Nephron (organoid): ENCODE data around the gene MDM4.
"Not testable (repeated sequence)": the region's sequence is repeated elsewhere in the genome, so short reads cannot be mapped to it uniquely, and the experiment has no call there.

Source experiments
- H3K27ac Mint-ChIP-seq, 3 experiments: 2 replicates each; pipeline ENCODE4 v1.8.0; 2020; ENCODE audit warnings: mixed read lengths in 3 of 3, mild to moderate bottlenecking in 2 of 3, moderate library complexity in 1 of 3
- H3K27me3 Mint-ChIP-seq: 2 replicates; pipeline ENCODE4 v1.8.0; 2021; ENCODE audit warnings: low read depth, mild to moderate bottlenecking, moderate library complexity, mixed read lengths
- H3K36me3 Mint-ChIP-seq: 2 replicates; pipeline ENCODE4 v1.8.0; 2020; ENCODE audit warnings: low read depth, mixed read lengths
- H3K4me1 Mint-ChIP-seq: 2 replicates; pipeline ENCODE4 v1.8.0; 2020; ENCODE audit warnings: mixed read lengths
- H3K4me3 Mint-ChIP-seq, 3 experiments: 2 replicates each; pipeline ENCODE4 v1.8.0; 2020; ENCODE audit warnings: mild to moderate bottlenecking in 3 of 3, mixed read lengths in 3 of 3, moderate library complexity in 2 of 3
- H3K9me3 Mint-ChIP-seq: 2 replicates; pipeline ENCODE4 v1.8.0; 2020; ENCODE audit warnings: mixed read lengths
- TF ChIP-seq, protein P1 (sequence below), 3 experiments: fragments of 200-600 bp; sonication (generic); IDR thresholded peaks; one replicate each; pipeline ENCODE4 v1.5.0; 2021; ENCODE audit warnings: antibody characterized with exemption in 3 of 3; ENCODE audit not compliant: unreplicated experiment in 3 of 3

The MDM4 gene

DNA sequence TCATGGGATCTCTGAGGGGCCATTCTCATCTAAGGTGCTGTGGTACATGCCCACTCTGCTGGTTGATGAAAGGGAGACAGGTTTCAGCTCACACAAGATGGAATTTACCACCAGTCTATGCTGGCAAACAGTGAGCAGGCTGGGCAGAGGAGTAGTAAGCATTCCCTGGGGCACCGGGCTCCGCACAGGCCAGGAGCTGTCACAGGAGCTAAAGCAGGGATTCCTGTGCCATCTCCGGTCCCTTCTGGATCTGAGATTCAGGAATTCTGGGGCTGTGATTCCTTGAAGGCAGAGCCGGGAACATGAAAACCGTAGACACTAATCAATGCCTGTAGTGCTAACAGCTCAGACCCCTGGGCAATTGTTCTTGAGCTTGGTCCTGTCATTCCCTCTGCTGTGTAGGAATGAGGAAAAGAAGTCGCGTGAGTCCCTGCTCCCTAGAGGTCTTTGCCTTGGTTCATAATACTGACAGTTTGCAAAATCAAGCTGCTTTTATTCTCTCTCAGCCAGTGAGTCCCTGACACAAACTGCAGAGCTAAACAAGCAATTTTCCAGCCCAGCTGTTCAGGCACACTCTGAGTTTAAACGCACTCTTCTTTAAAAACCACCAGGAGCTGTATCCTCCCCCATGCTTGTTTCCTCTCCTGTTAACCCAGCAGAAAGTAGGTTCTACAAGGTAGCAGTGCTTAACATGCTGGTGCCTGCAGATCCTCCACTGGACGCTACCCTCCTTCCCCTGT lies 52.5 kb downstream of the MDM4 start:
- peaks cover 3% of the 10 kb centered on the region for H3K27me3 Mint-ChIP-seq
- TF ChIP-seq, protein P1, sequence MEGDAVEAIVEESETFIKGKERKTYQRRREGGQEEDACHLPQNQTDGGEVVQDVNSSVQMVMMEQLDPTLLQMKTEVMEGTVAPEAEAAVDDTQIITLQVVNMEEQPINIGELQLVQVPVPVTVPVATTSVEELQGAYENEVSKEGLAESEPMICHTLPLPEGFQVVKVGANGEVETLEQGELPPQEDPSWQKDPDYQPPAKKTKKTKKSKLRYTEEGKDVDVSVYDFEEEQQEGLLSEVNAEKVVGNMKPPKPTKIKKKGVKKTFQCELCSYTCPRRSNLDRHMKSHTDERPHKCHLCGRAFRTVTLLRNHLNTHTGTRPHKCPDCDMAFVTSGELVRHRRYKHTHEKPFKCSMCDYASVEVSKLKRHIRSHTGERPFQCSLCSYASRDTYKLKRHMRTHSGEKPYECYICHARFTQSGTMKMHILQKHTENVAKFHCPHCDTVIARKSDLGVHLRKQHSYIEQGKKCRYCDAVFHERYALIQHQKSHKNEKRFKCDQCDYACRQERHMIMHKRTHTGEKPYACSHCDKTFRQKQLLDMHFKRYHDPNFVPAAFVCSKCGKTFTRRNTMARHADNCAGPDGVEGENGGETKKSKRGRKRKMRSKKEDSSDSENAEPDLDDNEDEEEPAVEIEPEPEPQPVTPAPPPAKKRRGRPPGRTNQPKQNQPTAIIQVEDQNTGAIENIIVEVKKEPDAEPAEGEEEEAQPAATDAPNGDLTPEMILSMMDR (IDR thresholded peaks at IDR 0.05; ENCODE audit: unreplicated experiment in 3 of 3): no peak

GRCh38 chr1:204569478-204569877 lies 53.3 kb downstream of the MDM4 start:
- no peaks in the 10 kb centered on the region for H3K9me3 Mint-ChIP-seq
- H3K27ac Mint-ChIP-seq: peak overlapping the region; percentile 9 to 36 (median 24)
- no peaks in the 10 kb centered on the region for H3K36me3 Mint-ChIP-seq
- peaks cover 26% of the 10 kb centered on the region for H3K4me1 Mint-ChIP-seq
- peaks cover 3% of the 10 kb centered on the region for H3K27me3 Mint-ChIP-seq
- TF ChIP-seq, protein P1 (IDR thresholded peaks at IDR 0.05; ENCODE audit: unreplicated experiment in 3 of 3): no peak
- no peak overlapping the region for H3K4me3 Mint-ChIP-seq

More for the DNA sequence above, 52.5 kb downstream of the MDM4 start:
- H3K36me3 Mint-ChIP-seq: no peaks in the 10 kb centered on the region
- peak overlapping the region; percentile 9 to 36 (median 24) for H3K27ac Mint-ChIP-seq
- H3K4me3 Mint-ChIP-seq: no peak overlapping the region
- peaks cover 21% of the 10 kb centered on the region for H3K4me1 Mint-ChIP-seq
- no peaks in the 10 kb centered on the region for H3K9me3 Mint-ChIP-seq

- not testable (repeated sequence) for H3K36me3 Mint-ChIP-seq, H3K27me3 Mint-ChIP-seq, H3K27ac Mint-ChIP-seq, H3K4me3 Mint-ChIP-seq, H3K9me3 Mint-ChIP-seq
- H3K4me1 Mint-ChIP-seq: peaks cover 32% of the 10 kb centered on the region
These were observed 53.8 kb downstream of the MDM4 start for GRCh38 chr1:204570021-204570420.

DNA sequence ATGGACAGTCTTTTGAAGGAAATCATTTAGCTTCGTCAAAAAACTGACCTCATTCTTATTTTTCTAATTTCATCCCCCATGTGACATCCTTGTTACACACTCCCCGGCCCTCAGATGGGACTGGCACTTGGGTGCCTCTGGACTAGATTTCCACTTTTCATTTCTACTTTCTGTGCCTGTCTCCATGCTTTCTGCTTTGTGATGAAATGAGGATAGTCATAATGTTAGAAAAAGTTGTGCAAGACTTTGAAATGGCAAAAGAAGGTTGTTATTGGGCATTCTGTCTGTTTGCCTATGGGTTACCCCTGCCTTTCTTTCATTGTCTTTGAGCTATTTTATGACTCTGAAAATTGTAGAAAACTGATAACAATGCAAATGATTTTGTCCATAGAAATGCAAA lies 54.9 kb downstream of the MDM4 start:
- TF ChIP-seq, protein P1 (IDR thresholded peaks at IDR 0.05; ENCODE audit: unreplicated experiment in 3 of 3): no peak
- Mint-ChIP-seq H3K4me1 (peaks cover 36% of the 10 kb centered on the region), H3K9me3 (no peaks in the 10 kb centered on the region), H3K36me3 (no peaks in the 10 kb centered on the region), H3K4me3 (no peak overlapping the region), H3K27ac (no peak overlapping the region), H3K27me3 (peaks cover 15% of the 10 kb centered on the region)

DNA sequence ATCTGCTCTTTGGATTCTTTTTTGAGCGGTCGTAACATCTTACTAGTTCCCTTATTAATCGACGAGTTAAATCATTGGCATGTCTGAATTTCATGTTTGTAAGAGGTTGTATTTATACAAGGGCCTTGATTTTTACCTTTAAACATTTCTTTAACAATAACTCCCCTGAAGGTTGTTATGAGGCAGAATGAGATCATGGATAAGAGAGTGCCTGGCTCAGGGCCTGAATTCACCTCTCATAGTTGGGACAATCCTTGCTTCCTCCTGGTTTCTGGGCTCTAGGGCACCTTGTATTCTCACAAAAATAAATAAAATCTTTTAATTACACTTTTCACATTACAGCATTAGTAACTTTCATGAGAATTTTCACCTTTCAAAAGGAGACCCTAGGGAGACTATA lies 55.4 kb downstream of the MDM4 start:
- no peaks in the 10 kb centered on the region for H3K9me3 Mint-ChIP-seq
- H3K36me3 Mint-ChIP-seq: no peaks in the 10 kb centered on the region
- TF ChIP-seq, protein P1 (IDR thresholded peaks at IDR 0.05; ENCODE audit: unreplicated experiment in 3 of 3): no peak
- H3K27ac Mint-ChIP-seq: no peak overlapping the region
- H3K4me1 Mint-ChIP-seq: peaks cover 35% of the 10 kb centered on the region
- H3K4me3 Mint-ChIP-seq: no peak overlapping the region
- peaks cover 17% of the 10 kb centered on the region for H3K27me3 Mint-ChIP-seq

DNA sequence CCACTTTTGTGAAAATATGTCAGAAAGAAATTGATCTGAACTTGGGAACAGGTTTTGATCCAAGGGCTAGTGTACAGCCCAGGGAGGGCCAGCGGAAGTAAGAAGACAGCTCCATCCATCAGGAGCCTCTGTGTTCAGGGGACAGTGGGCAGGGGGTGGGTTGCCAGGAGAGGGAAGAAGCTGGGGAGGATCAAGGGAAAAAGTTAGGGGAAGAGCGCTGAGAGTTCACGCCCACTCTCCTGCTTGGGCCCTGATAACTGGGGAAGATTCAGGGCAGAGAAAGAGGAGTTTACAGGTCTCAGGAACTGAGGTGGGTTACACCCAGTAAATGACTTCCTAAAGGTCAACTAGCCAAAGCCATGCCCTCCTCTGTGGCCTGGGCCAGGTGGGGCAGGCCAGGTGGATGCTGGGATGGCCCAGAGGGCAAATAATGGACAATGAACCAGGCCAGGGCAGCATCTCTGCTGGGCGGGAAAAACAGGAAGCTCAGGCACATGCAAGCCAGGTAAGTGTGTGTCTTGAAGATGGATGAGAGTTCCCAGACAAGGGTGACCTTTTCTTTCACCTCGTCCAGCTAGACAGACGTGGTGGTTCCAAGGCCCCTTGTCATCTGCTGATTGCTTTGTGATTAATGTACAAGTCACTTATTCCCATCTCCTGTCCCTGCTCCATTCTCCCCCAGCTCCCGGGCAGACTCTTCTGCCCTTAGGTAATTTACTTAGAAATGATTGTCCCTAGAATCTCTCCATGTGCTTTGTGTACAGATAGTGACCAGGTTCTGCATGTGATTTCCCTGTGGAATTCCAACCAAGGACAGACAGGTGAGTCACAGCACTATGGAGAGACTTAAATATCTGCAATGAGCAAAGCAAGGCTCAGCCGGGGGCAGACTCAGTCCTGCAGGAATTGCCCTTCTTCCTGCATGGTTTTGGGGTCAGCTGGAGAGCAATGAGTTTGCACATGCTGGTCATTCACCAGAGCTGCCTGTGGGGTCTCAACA lies 57.0 kb downstream of the MDM4 start:
- Mint-ChIP-seq H3K36me3 (no peaks in the 10 kb centered on the region), H3K4me3 (no peak overlapping the region), H3K27me3 (peaks cover 23% of the 10 kb centered on the region)

More for the DNA sequence above, 57.0 kb downstream of the MDM4 start:
- TF ChIP-seq, protein P1 (IDR thresholded peaks at IDR 0.05; ENCODE audit: unreplicated experiment in 3 of 3): no peak
- Mint-ChIP-seq H3K9me3 (no peaks in the 10 kb centered on the region), H3K27ac (no peak overlapping the region), H3K4me1 (peaks cover 38% of the 10 kb centered on the region)
